ENCODE results near the gene DENND5A.
"Not testable (repeated sequence)": the region's sequence is repeated elsewhere in the genome, so short reads cannot be mapped to it uniquely, and the experiment has no call there.

Gene DENND5A

GRCh38 chr11:9247863-9248262, 17.3 kb downstream of the DENND5A start:
- H3K36me3 ChIP-seq (ENCODE audit: insufficient read depth, low read length) = no peaks in the 10 kb centered on the region
- H3K27ac ChIP-seq (ENCODE audit: low read depth, low read length) = no peak overlapping the region
- H2AFZ ChIP-seq (ENCODE audit: low read length, unreplicated experiment) = no peak overlapping the region
- H3K27me3 ChIP-seq (ENCODE audit: insufficient read depth, low read length) = no peaks in the 10 kb centered on the region
- peaks cover 8% of the 10 kb centered on the region for H3K4me1 ChIP-seq (ENCODE audit: control insufficient read depth, insufficient read depth, low read length, unreplicated experiment)
- H3K4me3 ChIP-seq (ENCODE audit: low read depth, low read length) = no peak overlapping the region
- peaks cover 82% of the 10 kb centered on the region for H3K79me2 ChIP-seq (ENCODE audit: control insufficient read depth, insufficient read depth, low read length, unreplicated experiment)

- H3K36me3 ChIP-seq (ENCODE audit: insufficient read depth, low read length); H3K27ac ChIP-seq (ENCODE audit: low read depth, low read length); H3K4me3 ChIP-seq (ENCODE audit: low read depth, low read length); H3K27me3 ChIP-seq (ENCODE audit: insufficient read depth, low read length); H2AFZ ChIP-seq (ENCODE audit: low read length, unreplicated experiment): not testable (repeated sequence)
- Histone ChIP-seq H3K79me2 (ENCODE audit: control insufficient read depth, insufficient read depth, low read length, unreplicated experiment) (peaks cover 87% of the 10 kb centered on the region), H3K4me1 (ENCODE audit: control insufficient read depth, insufficient read depth, low read length, unreplicated experiment) (peaks cover 11% of the 10 kb centered on the region)
Measured at GRCh38 chr11:9236242-9236641, 28.9 kb downstream of the DENND5A start.

- Histone ChIP-seq H3K27ac (ENCODE audit: low read depth, low read length) (0 out of 2 replicates have a peak overlapping the region, but pooled peaks have one; percentile 25), H3K4me3 (ENCODE audit: low read depth, low read length) (no peak overlapping the region)
Measured at GRCh38 chr11:9232482-9232881, 32.7 kb downstream of the DENND5A start.

GRCh38 chr11:9231848-9232177, 33.3 kb downstream of the DENND5A start:
- Histone ChIP-seq H3K27ac (ENCODE audit: low read depth, low read length) (peak overlapping the region; percentile 25), H3K4me3 (ENCODE audit: low read depth, low read length) (peak overlapping the region; percentile 23; the same call in 1 of the 2 replicates), H3K4me1 (ENCODE audit: control insufficient read depth, insufficient read depth, low read length, unreplicated experiment) (peaks cover 24% of the 10 kb centered on the region), H3K27me3 (ENCODE audit: insufficient read depth, low read length) (no peaks in the 10 kb centered on the region), H3K36me3 (ENCODE audit: insufficient read depth, low read length) (no peaks in the 10 kb centered on the region), H3K79me2 (ENCODE audit: control insufficient read depth, insufficient read depth, low read length, unreplicated experiment) (peaks cover 90% of the 10 kb centered on the region), H2AFZ (ENCODE audit: low read length, unreplicated experiment) (no peak overlapping the region)

More at GRCh38 chr11:9232482-9232881, 32.7 kb downstream of the DENND5A start:
- H3K4me1 ChIP-seq (ENCODE audit: control insufficient read depth, insufficient read depth, low read length, unreplicated experiment) = peaks cover 24% of the 10 kb centered on the region
- peaks cover 91% of the 10 kb centered on the region for H3K79me2 ChIP-seq (ENCODE audit: control insufficient read depth, insufficient read depth, low read length, unreplicated experiment)
- H3K27me3 ChIP-seq (ENCODE audit: insufficient read depth, low read length) = no peaks in the 10 kb centered on the region
- no peak overlapping the region for H2AFZ ChIP-seq (ENCODE audit: low read length, unreplicated experiment)
- no peaks in the 10 kb centered on the region for H3K36me3 ChIP-seq (ENCODE audit: insufficient read depth, low read length)

- no peaks in the 10 kb centered on the region for H3K27me3 ChIP-seq (ENCODE audit: insufficient read depth, low read length)
- peaks cover 95% of the 10 kb centered on the region for H3K79me2 ChIP-seq (ENCODE audit: control insufficient read depth, insufficient read depth, low read length, unreplicated experiment)
- H3K36me3 ChIP-seq (ENCODE audit: insufficient read depth, low read length) = no peaks in the 10 kb centered on the region
- H3K4me3 ChIP-seq (ENCODE audit: low read depth, low read length) = no peak overlapping the region
- H3K27ac ChIP-seq (ENCODE audit: low read depth, low read length) = no peak overlapping the region
- no peak overlapping the region for H2AFZ ChIP-seq (ENCODE audit: low read length, unreplicated experiment)
- peaks cover 24% of the 10 kb centered on the region for H3K4me1 ChIP-seq (ENCODE audit: control insufficient read depth, insufficient read depth, low read length, unreplicated experiment)
Measured at GRCh38 chr11:9230296-9230695, 34.9 kb downstream of the DENND5A start.

GRCh38 chr11:9228091-9228490, 37.1 kb downstream of the DENND5A start:
- Histone ChIP-seq H3K27me3 (ENCODE audit: insufficient read depth, low read length) (no peaks in the 10 kb centered on the region), H3K36me3 (ENCODE audit: insufficient read depth, low read length) (no peaks in the 10 kb centered on the region), H3K4me3 (ENCODE audit: low read depth, low read length) (no peak overlapping the region), H3K27ac (ENCODE audit: low read depth, low read length) (no peak overlapping the region), H2AFZ (ENCODE audit: low read length, unreplicated experiment) (no peak overlapping the region), H3K4me1 (ENCODE audit: control insufficient read depth, insufficient read depth, low read length, unreplicated experiment) (peaks cover 24% of the 10 kb centered on the region), H3K79me2 (ENCODE audit: control insufficient read depth, insufficient read depth, low read length, unreplicated experiment) (peaks cover 92% of the 10 kb centered on the region)

GRCh38 chr11:9225748-9226298, 39.3 kb downstream of the DENND5A start:
- no peak overlapping the region for H3K4me3 ChIP-seq (ENCODE audit: low read depth, low read length)
- no peak overlapping the region for H3K27ac ChIP-seq (ENCODE audit: low read depth, low read length)
- peaks cover 94% of the 10 kb centered on the region for H3K79me2 ChIP-seq (ENCODE audit: control insufficient read depth, insufficient read depth, low read length, unreplicated experiment)
- H3K27me3 ChIP-seq (ENCODE audit: insufficient read depth, low read length) = no peaks in the 10 kb centered on the region
- H3K36me3 ChIP-seq (ENCODE audit: insufficient read depth, low read length) = no peaks in the 10 kb centered on the region
- no peak overlapping the region for H2AFZ ChIP-seq (ENCODE audit: low read length, unreplicated experiment)
- peaks cover 9% of the 10 kb centered on the region for H3K4me1 ChIP-seq (ENCODE audit: control insufficient read depth, insufficient read depth, low read length, unreplicated experiment)

GRCh38 chr11:9222654-9223053, 42.5 kb downstream of the DENND5A start:
- peaks cover 85% of the 10 kb centered on the region for H3K79me2 ChIP-seq (ENCODE audit: control insufficient read depth, insufficient read depth, low read length, unreplicated experiment)

GRCh38 chr11:9220853-9221252, 44.3 kb downstream of the DENND5A start:
- H2AFZ ChIP-seq (ENCODE audit: low read length, unreplicated experiment); H3K4me3 ChIP-seq (ENCODE audit: low read depth, low read length); H3K27me3 ChIP-seq (ENCODE audit: insufficient read depth, low read length); H3K36me3 ChIP-seq (ENCODE audit: insufficient read depth, low read length); H3K4me1 ChIP-seq (ENCODE audit: control insufficient read depth, insufficient read depth, low read length, unreplicated experiment); H3K27ac ChIP-seq (ENCODE audit: low read depth, low read length): not testable (repeated sequence)
- peaks cover 85% of the 10 kb centered on the region for H3K79me2 ChIP-seq (ENCODE audit: control insufficient read depth, insufficient read depth, low read length, unreplicated experiment)

More at GRCh38 chr11:9222654-9223053, 42.5 kb downstream of the DENND5A start:
- H3K36me3 ChIP-seq (ENCODE audit: insufficient read depth, low read length) = no peaks in the 10 kb centered on the region
- H3K27me3 ChIP-seq (ENCODE audit: insufficient read depth, low read length) = no peaks in the 10 kb centered on the region
- no peak overlapping the region for H3K4me3 ChIP-seq (ENCODE audit: low read depth, low read length)
- H3K4me1 ChIP-seq (ENCODE audit: control insufficient read depth, insufficient read depth, low read length, unreplicated experiment) = peaks cover 10% of the 10 kb centered on the region
- no peak overlapping the region for H3K27ac ChIP-seq (ENCODE audit: low read depth, low read length)
- H2AFZ ChIP-seq (ENCODE audit: low read length, unreplicated experiment) = no peak overlapping the region

- peak overlapping the region; percentile 90 for H3K27ac ChIP-seq (ENCODE audit: low read depth, low read length)
- no peak overlapping the region for H3K4me3 ChIP-seq (ENCODE audit: low read depth, low read length)
- H3K79me2 ChIP-seq (ENCODE audit: control insufficient read depth, insufficient read depth, low read length, unreplicated experiment) = peaks cover 86% of the 10 kb centered on the region
- H3K36me3 ChIP-seq (ENCODE audit: insufficient read depth, low read length) = no peaks in the 10 kb centered on the region
- H3K4me1 ChIP-seq (ENCODE audit: control insufficient read depth, insufficient read depth, low read length, unreplicated experiment) = peaks cover 20% of the 10 kb centered on the region
- H2AFZ ChIP-seq (ENCODE audit: low read length, unreplicated experiment) = no peak overlapping the region
- no peaks in the 10 kb centered on the region for H3K27me3 ChIP-seq (ENCODE audit: insufficient read depth, low read length)
Measured at GRCh38 chr11:9219572-9219971, 45.6 kb downstream of the DENND5A start.

- H3K4me1 ChIP-seq (ENCODE audit: control insufficient read depth, insufficient read depth, low read length, unreplicated experiment) = peaks cover 22% of the 10 kb centered on the region
- no peak overlapping the region for H2AFZ ChIP-seq (ENCODE audit: low read length, unreplicated experiment)
- peaks cover 86% of the 10 kb centered on the region for H3K79me2 ChIP-seq (ENCODE audit: control insufficient read depth, insufficient read depth, low read length, unreplicated experiment)
- no peak overlapping the region for H3K4me3 ChIP-seq (ENCODE audit: low read depth, low read length)
- no peaks in the 10 kb centered on the region for H3K36me3 ChIP-seq (ENCODE audit: insufficient read depth, low read length)
- H3K27me3 ChIP-seq (ENCODE audit: insufficient read depth, low read length) = no peaks in the 10 kb centered on the region
- H3K27ac ChIP-seq (ENCODE audit: low read depth, low read length) = peak overlapping the region; percentile 90
Measured at GRCh38 chr11:9219115-9219514, 46.0 kb downstream of the DENND5A start.
